Stimulated activated CD4-positive, alpha-beta T cell treated with anti-CD3 and anti-CD28 coated beads, Interleukin-2, amount 100 ng/mL, for 4 hours (primary cell): ENCODE measurements around the gene SNAPIN.
"Not testable (repeated sequence)": the region's sequence is repeated elsewhere in the genome, so short reads cannot be mapped to it uniquely, and the experiment has no call there.

ENCODE experiments used
- DNase-seq: peaks from one replicate; pipeline ENCODE4 v3.0.0-alpha.2; 2020; ENCODE audit warnings: low read depth

Gene SNAPIN

DNA sequence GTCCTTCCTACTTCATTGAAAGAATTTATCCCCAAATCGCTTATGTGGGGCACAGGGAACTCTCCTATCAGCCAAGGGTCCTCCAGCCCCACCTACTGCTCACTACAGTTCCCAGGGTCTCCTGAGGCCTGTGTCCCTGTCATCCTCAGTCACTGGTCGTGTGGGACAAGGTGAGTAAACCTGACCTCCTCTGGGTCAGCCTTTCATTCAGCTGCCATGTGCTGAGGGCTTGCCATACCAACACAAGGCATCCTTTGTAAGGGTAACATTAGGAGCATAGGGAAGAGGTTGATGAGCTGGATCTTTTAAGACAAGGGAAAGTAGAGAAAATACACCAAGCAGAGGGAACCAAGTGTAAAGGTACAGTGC, 11.2 kb upstream of the SNAPIN start:
- DNase-seq, result no peak

DNA sequence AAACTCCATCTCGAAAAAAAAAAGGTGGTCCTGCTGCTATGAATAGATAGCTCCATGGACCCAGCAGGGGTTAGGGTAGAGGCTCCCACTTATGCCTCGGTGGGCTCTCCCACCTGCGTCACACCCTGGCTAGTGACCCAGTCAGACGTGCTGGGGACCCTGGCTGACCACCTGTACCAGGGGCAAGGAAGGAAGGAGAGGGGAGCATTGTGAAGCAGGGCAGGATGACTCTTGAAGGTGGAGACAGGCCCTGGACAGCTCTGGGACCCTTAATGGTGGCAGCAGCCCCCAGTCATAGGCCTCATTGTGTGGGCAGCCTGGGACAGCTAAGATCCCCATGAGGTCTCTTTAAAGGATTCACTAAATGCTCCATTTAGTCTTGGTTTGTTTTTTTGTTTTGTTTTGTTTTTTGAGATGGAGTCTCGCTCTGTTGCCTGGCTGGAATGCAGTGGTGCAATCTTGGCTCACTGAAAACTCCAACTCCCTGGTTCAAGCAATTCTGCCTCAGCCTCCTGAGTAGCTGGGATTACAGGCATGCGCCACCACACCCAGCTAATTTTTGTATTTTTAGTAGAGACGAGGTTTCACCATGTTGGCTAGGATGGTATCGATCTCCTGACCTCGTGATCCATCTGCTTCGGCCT, 10.4 kb upstream of the SNAPIN start:
- no peak for DNase-seq

DNA sequence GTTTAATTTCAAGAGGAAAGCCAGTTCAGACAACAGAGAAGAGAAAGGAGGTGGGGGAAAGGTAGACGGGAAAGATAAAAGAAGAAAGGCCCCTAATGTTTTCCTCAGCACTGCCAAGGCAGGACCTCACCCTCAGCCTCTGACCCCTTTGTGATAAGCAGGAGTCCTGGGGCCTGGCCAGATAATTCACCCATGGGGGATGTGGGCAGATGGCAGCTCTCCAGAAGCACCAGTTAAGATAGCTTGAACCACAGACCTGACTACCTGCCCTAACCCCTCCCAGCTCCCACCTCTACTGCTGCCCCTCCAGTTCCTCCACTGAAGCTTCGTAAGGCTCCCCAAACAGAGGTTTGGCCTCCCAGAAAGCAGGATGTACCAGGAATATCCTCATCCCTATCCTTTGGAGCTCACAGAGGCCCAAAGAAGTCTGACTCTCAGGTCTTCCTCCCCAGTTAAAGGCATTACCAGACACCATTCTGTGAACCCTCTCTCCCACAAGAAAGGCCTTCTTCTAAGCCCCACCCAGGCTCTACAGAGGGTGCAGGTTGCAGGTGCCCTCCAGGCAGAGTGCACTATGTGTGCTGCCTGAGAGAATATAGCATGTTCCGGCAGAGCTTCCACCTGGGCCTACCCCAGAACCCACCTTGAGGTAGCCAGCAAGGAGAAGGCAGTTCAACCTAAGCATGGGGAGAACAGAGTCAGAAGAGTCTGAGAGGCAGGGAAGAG, 9.2 kb upstream of the SNAPIN start:
- DNase-seq, result no peak

DNA sequence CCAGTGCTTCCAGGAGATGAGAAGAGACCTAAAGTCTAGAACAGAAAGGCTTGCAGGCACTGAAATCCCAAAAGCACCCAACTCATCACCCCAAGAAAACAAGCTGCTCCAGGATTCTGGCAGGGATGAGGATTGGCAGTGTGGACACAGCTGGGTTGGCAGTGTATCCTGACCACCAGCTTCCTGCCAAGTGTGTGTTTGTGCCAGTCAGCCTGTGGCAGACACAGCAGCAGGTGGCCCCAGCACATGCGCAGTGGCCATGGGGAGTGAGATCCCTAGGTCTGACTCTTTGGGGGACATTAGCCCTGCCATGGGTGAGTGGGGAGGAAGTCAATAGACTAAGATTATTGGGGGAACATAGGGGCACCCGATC, 8.7 kb upstream of the SNAPIN start:
- DNase-seq, result no peak

DNA sequence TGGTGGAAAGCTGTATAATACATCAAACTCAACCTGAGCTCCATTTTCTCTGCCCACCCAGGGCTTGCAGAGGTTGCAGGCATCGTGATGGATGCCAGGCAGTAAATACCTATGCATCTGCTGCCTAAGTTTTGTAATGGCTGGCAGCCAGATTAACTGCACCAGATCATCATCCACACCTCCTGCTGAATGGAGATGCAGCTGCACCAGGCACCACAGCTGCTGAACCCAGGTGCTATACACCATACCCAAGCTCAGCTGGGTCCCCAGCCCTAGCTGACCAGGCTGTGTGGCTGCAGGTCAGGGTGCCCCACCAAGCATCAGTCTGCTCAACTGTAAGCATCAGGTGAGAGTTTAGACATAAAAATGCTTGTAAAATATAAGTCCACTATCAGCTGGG, 6.7 kb upstream of the SNAPIN start:
- no peak for DNase-seq

DNA sequence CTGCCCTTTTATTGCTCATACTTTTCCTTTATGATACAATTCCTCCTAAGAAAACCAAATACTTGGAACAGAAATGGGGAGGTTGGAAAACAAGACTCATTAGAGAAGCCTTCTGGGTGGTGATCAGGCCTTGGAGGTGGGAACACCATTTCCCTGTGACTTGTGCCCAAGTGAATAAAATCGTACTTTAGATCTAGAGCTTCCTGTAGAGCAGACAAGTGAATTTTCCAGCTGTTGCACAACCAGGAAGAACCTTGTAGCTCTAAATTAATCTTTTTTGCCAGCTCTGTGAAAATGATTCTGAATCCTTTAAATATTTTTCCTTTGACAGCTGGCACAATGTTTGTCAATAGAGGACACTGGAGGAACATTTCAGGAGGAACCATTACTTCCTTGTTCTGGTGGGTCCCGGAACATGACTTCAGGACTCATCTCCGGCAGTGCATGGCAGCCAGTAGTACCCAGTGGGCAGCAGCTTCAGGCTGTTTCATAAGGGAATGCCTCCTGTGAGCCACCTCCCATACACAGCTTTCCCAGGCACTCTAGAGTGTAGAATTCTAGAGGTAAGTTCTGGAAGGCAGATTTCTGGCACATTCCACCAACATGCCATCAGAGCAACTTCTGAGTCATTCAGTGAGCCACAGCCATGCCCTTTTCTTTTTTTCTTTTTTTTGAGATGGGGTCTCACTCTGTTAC, 5.5 kb upstream of the SNAPIN start:
- no peak for DNase-seq

DNA sequence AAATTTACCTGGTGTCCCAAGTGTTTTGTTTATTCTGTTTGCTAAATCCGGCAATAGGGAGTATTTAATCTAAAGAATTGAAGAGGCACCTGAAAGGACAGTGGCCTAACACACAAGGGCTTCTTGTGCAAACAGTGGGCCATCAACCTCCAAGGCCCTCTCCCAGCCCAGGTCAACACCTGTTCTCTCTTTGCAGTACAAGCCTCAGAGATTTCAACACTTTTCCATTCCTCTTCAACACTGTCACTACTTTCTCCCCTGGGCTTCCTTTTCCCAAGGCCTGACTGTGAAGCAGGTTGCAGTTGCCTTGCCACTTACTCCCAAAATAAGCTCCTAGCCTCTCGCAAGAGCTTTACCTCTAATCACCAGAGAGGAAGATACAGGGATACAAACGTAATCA, 3.2 kb upstream of the SNAPIN start:
- DNase-seq, result no peak

DNA sequence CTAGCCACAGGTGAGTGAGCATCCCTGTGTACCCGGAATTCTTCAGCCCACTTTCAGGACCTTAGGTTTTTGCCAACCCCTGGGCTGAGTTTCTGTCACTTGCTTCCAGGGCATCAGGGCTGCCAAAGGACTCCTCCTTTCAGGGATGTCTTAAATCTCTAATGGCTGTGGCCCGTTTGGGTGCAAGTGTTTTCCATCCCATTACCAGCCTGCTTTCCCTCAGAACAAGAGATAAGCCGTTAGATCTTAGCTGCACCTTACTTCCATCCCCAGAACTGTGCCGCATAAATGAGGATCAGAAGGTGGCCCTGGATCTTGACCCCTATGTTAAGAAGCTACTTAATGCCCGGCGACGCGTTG, 652 bp downstream of the SNAPIN start:
- no peak for DNase-seq

DNA sequence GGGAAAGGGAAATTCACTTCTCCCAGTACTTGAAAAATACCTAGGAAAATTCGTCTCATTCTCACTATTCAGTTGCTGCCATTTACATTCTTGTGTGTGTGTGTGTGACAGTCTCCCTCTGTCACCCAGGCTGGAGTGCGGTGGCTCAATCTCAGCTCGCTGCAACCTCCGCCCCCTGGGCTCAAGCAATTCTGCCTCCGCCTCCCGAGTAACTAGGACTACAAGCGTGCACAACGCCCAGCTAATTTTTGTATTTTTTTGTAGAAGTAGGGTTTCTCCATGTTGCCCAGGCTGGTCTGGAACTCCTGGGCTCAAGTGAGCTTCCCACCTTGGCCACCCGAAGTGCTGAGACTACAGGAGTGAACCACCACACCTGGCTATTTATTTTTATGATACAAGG, 1.2 kb downstream of the SNAPIN start:
- DNase-seq, result no peak

DNA sequence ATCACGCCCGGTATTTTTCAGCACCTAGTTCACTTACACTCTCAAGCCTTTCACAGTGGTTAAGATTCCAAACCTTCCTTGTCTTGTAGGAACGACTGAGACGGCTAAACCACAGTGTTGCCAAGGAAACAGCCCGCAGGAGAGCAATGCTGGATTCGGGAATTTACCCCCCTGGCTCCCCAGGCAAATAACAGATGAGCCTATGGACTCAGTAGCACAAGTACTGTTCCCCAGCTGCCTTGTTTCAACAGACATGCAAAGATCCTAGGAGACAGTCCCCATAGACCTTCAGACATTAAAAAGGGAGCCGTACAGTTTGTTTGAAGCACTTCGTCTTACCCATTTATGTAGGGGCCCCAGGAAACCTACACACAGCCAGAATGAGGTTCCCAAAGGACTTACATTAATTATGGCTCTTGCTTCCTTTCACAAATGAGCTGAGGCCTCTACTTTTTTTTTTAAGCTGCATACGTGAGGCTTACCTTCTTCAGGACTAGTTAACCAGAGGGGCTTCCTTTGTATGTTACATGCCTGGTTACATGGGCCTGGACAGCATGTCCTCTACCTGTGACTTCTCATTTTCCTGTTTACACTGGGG, 2.7 kb downstream of the SNAPIN start:
- DNase-seq, result no peak

DNA sequence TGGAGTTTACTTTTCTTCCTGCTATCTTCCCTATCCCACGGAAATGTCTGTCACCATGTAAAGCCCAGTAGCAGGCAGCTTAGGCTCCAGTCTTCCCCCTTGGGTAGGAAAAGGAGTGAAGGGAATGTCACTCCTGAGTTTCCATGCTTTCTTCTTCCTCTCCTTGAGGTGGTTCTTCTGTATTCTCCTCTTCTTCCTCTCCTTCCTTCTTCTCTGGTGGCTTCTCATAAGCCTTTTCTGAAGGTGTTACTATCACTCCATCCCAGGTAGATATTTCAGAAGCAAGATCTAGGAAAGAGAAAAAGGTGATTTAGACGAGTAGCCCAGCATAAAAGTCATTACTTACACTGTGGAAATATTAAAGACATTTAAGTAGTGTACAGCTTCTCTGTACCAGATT, 3.8 kb downstream of the SNAPIN start:
- no peak for DNase-seq

DNA sequence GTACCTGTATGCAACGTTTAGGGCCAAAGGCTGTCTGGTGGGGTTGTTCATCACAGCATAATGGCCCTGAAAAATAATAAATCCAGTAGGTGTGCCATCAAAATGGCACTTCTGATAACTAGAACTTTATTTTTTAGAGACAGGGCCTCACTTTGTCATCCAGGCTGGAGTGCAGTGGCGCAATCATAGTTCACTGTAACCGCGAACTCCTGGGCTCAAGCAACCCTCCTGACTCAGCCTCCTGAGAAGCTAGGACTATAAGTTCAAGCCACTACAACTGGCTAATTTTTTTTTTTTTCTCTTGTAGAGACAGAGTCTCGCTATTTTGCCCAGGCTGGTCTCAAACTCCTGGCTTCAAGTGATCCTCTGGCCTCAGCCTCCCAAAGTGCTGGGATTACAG, 4.7 kb downstream of the SNAPIN start:
- DNase-seq, result no peak

DNA sequence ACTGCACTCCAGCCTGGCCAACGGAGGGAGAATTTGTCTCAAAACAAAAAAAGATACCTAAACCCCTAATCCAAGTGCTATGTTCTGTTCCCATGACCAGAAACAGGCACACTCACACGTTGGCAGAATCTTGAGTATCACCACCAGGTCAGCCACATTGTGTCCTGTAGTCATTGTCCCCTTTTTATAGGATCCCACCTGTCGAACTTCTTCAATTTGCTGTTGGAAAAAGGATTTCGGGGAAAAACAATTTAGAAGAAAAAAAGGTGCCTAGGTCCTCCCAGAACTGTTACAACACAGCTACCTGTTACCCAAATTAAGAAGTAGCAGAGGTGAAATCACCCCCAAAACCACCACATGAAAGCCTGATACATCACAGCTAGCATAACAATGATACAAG, 8.9 kb downstream of the SNAPIN start:
- no peak for DNase-seq

DNA sequence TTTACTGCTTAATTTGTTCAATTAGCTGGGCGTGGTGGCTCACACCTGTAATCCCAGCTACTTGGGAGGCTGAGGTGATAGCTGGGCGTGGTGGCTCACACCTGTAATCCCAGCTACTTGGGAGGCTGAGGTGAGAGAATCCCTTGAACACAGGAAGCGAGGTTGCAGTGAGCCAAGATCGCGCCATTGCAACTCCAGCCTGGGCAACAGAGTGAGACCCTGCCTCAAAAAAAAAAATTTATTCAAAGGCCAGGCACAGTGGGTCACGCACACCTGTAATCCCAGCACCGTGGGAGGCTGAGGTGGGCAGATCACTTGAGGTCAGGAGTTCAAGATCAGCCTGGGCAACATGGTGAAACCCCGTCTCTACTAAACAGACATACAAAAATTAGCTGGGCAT, 10.2 kb downstream of the SNAPIN start:
- DNase-seq, result not testable (repeated sequence)

DNA sequence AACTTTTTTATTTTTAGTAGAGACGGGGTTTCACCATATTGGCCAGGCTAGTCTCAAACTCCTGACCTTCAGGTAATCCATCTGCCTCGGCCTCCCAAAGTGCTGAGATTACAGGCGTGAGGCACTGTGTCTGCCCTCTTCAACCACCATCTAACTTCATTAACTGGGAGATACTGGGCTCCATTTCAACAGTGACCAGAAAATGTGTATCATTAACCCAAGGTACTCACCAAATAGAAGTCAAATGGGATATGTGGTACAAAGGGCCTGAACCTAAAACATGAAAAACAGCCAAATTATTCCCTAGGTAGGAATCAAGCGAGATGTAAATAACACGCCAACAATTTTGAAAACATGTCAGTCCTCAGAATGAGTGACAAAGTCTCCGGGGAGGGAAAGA, 11.1 kb downstream of the SNAPIN start:
- no peak for DNase-seq

DNA sequence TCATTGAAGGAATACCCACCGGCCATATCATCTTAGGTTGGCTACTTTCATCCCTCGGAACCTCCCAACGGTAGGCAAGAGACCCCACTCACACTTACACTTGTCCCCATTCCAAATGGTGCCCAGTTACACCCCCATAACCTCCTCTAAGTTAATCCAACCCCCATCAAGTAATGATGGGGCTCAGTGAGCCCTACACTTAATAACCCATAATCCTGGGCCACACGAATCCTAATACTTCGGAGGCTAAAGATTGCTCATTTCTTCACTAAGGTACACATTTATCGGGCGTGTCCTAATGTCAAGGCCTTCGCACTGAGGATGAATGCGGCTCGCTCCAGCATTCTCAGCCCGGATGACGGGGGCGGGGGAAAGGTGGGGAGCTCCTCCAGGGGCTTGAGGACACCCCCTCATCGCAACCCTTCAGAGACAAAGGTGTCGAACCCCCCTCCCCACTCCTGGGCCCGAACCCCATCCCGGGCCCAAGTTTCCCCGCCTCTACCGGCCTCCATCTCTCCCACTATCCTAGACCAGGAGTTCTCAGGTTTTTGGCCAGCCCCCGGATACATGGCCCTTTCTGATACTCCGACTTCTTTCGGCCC, 11.9 kb downstream of the SNAPIN start:
- no peak for DNase-seq

DNA sequence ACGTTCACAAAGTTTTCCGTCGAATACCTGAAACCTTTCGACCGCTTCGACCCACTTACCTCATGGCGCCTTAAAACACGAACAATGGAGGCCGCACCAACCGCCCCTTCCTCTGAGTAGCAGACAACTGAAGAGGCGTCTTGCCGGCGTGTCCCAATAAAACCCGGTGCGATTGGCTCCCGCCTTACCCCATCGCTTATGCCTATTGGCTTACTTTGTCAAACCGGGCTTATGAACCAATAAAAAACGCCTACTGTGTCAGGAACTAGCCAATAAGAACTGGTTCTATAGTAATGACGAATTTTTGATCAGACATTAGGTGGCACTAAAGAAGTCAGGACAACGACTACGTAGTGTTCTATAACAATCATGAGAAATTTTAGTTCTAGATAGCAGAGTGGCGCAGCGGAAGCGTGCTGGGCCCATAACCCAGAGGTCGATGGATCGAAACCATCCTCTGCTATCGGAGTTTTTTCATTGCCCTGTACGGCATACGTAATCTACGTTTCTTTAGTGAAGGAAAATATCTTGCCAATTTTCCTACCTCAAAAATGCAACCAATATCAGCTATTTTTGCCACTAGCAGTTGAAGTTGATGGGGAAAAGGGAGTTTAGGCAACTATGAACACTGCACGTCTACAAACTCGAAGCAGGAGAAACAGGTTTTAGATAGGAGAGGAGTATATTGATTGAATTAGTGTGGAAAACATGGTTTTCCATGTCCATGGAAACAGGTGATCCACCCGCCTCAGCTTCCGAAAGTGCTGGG, 12.5 kb downstream of the SNAPIN start, which contains the start of gene ILF2:
Gene ILF2, minus strand, starts transcription at position 135 of the 769 bp plus-strand sequence. Its CDS starts 71 bp downstream, at position 64.
- DNase-seq, result peak; percentile 96

DNA sequence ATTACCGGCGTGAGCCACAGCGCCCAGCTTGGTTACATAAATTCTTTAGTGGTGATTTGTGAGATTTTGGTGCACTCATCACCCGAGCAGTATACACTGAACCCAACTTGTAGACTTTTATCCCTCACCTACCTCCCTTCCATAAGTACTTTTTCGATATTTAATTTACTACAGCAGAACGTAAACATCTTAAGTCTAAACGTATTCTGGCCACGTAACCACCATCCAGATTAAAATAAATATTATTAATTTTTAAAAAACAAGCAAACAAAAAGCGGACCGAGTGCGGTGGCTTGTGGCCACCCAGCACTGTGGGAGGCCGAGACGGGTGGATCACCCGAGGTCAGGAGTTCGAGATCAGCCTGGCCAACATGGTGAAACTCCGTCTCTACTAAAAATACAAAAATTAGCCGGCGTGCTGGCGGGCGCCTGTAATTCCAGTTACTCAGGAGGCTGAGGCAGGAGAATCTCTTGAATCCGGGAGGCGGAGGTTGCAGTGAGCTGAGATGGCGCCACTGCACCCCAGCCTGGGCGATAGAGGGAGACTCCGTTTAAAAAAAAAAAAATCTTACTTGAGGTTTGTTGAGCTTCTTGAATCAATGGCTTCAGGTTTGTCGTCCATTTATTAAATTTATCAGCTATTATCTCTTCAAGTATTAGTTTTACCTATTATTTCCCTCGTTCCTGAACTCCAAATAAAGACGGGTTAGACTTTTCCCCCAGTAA, 13.3 kb downstream of the SNAPIN start:
- not testable (repeated sequence) for DNase-seq

DNA sequence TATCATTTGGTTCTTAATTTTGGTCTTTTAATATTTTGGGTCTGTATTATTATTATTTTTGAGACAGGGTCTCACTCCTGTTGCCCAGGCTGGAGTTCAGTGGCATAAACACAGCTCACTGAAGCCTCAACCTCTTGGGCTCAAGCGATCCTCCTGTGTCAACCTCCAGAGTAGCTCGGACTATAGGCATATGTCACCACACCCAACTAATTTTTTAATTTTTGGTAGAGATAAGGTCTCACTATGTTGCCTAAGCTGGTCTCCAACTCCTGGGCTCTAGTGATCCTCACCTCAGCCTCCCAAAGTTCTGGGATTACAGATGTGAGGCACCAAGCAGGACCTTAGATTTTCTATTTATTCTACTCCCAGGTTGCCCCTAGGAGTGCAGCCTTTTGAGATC, 15.0 kb downstream of the SNAPIN start:
- DNase-seq, result no peak

DNA sequence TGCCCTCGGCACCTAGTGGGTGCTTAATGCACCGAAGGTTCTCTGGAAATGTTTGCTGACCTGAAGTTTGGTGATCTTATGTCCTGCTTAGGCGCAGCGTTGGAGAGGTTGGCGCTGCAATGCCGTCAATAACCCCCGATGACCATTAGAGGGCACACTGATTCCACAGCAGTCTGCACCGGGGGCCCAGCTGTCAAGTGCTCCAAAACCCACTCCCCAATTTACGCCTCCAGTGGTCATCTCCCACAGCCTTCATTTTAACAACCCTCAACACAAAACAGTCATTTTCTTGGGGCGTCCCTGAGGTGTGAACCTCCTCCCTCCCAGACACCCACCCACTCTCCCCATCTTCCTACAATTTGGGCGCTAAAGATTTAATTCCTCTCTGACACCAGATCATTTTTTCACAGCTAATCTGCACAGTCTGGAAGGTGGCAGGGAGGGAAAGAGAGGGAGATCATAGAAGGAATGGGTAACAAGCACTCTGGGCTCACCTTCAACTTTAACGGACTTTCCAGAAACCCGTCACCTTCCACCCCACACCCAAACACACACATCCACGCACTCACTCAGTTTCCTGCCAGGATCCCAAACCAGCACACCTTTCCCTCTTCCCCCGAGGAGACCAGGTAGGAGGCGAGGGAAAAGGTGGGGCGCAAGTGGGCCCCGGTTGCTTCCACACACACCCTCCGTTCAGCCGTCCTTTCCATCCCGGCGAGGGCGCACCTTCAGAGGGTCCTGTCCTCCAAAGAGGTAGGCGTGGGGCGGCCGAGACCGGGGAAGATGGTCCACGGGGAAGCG, 19.4 kb downstream of the SNAPIN start:
- DNase-seq, result no peak
